IPS-20b (cell line): Measurements from ENCODE around the gene EDRF1.
"Not testable (repeated sequence)": the region's sequence is repeated elsewhere in the genome, so short reads cannot be mapped to it uniquely, and the experiment has no call there.

Source experiments
- H3K27ac ChIP-seq: one replicate; pipeline ENCODE4 v1.5.1; 2013; ENCODE audit warnings: low read length
- H3K27me3 ChIP-seq: 2 replicates; pipeline ENCODE4 v1.6.1; 2013; ENCODE audit warnings: mild to moderate bottlenecking, low read length, inconsistent platforms; ENCODE audit not compliant: insufficient read depth
- H3K36me3 ChIP-seq: 2 replicates; pipeline ENCODE4 v1.6.1; 2013; ENCODE audit warnings: low read depth, mild to moderate bottlenecking, inconsistent platforms, low read length, moderate library complexity; ENCODE audit not compliant: insufficient read depth
- H3K4me1 ChIP-seq: 2 replicates; pipeline ENCODE4 v1.6.1; 2013; ENCODE audit warnings: mild to moderate bottlenecking, control low read depth, inconsistent platforms, low read length, moderate library complexity; ENCODE audit not compliant: insufficient read depth
- H3K4me3 ChIP-seq: 2 replicates; pipeline ENCODE4 v1.5.1; 2013; ENCODE audit warnings: mild to moderate bottlenecking, low read length, inconsistent platforms
- H3K9ac ChIP-seq: 2 replicates; pipeline ENCODE4 v1.6.1; 2013; ENCODE audit warnings: low read depth, mild to moderate bottlenecking, inconsistent platforms, low read length, moderate library complexity
- H3K9me3 ChIP-seq: 2 replicates; pipeline ENCODE4 v1.6.1; 2013; ENCODE audit warnings: mild to moderate bottlenecking, low read depth, low read length, inconsistent platforms; ENCODE audit not compliant: insufficient read depth

EDRF1 gene

DNA sequence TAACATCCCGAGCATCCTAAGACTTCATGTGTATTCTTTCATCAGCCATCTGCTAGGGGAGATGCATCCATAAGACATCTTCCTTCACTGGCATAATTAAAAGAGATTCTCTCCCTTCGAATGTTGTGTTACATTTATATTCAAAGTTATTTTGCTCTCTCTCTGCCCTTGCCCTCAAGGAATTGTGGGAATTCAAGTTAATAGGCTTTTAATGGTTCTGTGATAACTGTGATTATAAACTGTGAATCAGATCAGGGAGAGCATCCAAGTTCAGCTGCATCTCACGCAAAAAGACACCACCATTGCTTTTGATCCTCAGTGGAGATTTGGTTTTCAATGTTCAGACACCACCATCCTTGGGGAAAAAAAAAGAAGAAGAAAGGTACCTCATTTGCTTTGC, 27.3 kb upstream of the EDRF1 start:
- H3K36me3 ChIP-seq: no peaks in the 10 kb centered on the region
- no peaks in the 10 kb centered on the region for H3K4me1 ChIP-seq
- no peaks in the 10 kb centered on the region for H3K9me3 ChIP-seq
- H3K4me3 ChIP-seq: no peak overlapping the region
- no peaks in the 10 kb centered on the region for H3K27me3 ChIP-seq
- no peak overlapping the region for H3K27ac ChIP-seq
- no peak overlapping the region for H3K9ac ChIP-seq

DNA sequence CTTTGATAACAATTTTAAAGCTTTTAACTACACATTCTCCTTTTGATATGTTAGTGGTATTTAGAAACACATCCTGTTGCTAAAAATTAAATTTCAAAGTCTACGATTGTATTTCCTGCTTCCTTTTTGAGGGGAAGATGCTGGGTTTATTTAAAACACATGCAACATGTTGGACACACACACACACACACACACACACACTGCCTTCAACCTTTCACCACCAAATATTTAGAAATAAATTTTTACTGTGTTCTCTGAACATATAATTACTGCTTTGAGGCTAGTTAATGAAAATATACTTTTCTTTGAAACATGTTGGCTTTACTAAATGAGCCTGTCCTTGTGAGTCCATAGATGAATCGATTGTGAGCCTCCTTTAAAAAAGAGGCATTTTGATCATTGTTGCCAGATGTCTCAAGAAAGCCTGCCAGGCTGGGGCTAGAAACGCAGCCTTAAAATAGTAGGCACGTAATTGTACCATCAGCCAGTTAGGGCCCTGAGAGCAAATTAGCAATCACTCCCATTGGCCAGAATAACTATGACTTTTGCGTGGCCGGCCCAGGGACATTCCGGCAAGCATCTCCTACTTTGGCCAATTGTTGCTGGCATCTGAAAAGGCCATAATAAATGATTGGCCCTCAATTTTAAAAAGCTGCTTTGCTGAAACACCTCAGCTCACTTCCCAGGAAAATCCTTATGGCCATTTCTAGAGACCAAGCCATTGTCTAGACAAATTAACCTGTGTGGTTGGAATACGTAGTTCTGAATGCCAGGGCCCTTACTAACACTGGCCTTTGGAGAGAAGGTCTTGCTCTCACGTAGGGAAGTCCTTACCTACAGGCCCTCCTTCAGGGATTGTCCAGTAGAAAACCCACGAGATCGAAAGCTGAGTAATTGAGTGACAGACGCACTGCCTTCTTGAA, 26.6 kb upstream of the EDRF1 start:
- Histone ChIP-seq H3K36me3 (no peaks in the 10 kb centered on the region), H3K4me1 (no peaks in the 10 kb centered on the region), H3K9me3 (no peaks in the 10 kb centered on the region), H3K27me3 (no peaks in the 10 kb centered on the region), H3K4me3 (no peak overlapping the region), H3K27ac (no peak overlapping the region), H3K9ac (no peak overlapping the region)

DNA sequence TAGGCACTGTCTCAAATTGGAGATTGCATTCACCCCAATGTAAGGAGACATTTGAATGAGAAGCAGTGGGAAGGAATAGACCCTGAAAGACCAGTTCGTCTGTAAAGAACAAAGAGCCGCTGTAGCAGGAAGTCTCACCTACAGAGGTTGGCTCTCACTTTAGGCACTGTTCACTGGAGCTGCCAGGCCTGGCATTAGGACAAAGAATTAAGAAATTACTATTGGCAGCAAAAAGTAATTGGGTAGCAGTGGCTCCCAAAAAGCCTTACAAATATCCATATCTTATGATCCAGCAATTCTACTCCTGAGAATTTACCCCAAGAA, 26.0 kb upstream of the EDRF1 start:
- Histone ChIP-seq H3K27ac (no peak overlapping the region), H3K27me3 (no peaks in the 10 kb centered on the region), H3K4me1 (no peaks in the 10 kb centered on the region), H3K9ac (no peak overlapping the region), H3K4me3 (no peak overlapping the region), H3K9me3 (no peaks in the 10 kb centered on the region), H3K36me3 (no peaks in the 10 kb centered on the region)

DNA sequence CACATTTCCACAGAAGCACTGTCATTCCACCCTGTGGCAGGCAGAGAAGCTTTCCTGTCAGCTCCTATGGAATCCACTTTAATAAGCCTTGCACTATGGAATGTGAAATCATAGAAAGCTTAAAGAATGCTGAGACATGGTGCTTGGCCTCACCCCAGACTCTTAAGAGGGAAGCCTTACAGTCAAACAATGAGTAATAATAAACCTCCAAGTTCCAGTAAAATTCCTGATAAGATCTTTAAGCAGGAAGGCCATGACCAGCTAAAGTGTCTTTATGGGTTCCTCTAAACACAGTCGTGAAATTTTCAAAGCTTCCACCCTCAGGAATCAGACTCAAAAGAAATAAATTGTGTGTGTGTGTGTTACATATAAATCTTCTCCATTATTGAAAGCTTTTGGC, 24.6 kb upstream of the EDRF1 start:
- Histone ChIP-seq H3K36me3 (no peaks in the 10 kb centered on the region), H3K27me3 (no peaks in the 10 kb centered on the region), H3K4me3 (no peak overlapping the region), H3K27ac (no peak overlapping the region), H3K9ac (no peak overlapping the region), H3K4me1 (no peaks in the 10 kb centered on the region), H3K9me3 (no peaks in the 10 kb centered on the region)

DNA sequence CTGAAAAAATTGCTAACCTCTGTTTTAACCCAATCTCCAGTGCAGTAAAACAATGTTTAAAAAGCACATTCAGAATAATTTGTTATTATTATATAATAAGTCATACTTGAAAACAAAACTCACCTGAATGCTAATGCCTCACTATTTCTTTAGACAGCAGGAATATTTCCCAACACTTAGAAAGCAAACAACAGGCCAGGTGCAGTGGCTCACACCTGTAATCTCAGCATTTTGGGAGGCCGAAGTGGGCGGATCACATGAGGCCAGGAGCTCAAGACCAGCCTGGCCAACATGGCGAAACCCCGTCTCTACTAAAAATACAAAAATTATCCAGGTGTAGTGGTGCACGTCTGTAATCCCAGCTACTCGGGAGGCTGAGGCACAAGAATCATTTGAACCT, 22.6 kb upstream of the EDRF1 start:
- not testable (repeated sequence) for H3K27ac ChIP-seq, H3K27me3 ChIP-seq, H3K4me3 ChIP-seq, H3K9ac ChIP-seq, H3K9me3 ChIP-seq, H3K36me3 ChIP-seq, H3K4me1 ChIP-seq

DNA sequence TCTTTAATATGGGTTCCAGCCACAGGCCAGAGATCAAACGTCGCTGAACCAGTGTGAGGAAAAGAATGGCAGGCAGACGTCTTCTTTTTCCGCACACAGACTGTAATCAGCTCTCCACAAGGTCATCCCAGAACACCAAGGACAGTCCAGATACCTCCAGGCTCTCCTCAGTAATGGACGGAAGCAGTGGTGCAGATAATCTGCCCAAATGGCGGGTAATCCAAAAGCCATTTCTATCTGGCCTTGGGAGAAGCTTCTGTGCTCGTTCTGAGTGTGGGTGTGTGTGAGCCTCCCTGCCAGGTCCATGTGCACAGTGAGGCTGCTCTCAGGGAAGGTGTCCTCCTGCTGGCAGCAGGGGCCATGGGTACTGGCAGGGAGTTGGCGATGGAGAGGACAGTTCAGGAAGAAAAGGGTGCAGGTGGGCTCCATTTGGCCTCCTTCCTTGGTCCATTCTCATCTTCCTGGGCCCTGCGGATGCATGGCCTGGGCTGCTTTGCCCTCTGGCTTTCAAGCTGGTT, 21.0 kb upstream of the EDRF1 start:
- Histone ChIP-seq H3K4me1 (no peaks in the 10 kb centered on the region), H3K4me3 (no peak overlapping the region), H3K36me3 (no peaks in the 10 kb centered on the region), H3K27me3 (no peaks in the 10 kb centered on the region), H3K9me3 (no peaks in the 10 kb centered on the region), H3K9ac (no peak overlapping the region), H3K27ac (no peak overlapping the region)

DNA sequence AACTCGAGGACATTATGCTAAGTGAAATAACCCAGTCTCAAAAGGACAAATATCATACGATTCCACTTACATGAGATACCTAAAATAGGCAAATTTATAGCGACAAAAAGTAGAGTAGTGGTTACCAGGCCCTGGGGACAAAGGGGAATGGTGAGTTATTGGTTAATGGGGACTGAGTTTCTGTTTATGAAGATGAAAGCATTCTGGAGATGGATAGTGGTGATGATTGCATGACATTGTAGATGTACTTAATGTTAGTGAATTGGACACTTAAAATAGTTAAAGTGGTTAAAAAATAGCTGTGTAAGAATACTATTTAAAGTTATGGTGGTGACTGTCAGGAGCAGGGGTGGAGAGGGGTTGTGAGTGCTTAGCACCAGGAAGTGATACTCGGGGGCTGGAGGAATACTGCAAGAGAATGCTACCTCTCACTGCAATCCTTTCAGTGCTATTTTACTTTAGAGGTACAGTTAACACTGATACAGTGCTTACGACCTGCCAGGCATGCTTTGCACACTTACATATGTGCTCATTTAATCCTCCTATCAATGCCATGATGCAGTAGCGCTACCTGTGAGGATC, 19.9 kb upstream of the EDRF1 start:
- Histone ChIP-seq H3K27me3 (no peaks in the 10 kb centered on the region), H3K9me3 (no peaks in the 10 kb centered on the region), H3K27ac (no peak overlapping the region), H3K4me3 (no peak overlapping the region), H3K9ac (no peak overlapping the region), H3K36me3 (no peaks in the 10 kb centered on the region), H3K4me1 (no peaks in the 10 kb centered on the region)

DNA sequence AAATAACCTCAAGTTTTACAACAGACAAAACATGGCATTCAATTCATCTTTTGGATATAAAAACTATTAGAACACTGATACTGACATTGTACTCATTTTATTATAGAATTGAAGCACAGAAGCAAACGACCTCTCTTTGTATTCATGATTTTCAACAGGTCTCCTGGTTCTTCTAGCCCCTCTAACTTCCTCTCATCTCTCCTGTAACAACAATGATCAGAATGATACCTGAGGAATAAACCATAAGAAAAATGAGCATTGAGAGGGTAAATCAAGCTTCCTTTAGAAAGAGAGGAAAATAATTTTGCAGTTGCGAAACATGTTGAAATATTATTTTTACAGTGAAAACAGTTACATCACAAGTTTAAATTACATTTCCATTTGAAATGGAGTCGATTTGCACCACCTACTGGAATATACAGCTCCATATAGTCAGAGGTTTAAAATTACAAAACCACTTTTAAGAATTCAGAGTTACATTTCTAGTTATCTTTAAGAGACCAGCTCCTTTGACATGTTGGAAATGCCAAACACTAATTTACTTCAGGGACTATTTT, 19.1 kb upstream of the EDRF1 start:
- Histone ChIP-seq H3K36me3 (no peaks in the 10 kb centered on the region), H3K4me1 (no peaks in the 10 kb centered on the region), H3K9me3 (no peaks in the 10 kb centered on the region), H3K4me3 (no peak overlapping the region), H3K27ac (no peak overlapping the region), H3K27me3 (no peaks in the 10 kb centered on the region), H3K9ac (no peak overlapping the region)

DNA sequence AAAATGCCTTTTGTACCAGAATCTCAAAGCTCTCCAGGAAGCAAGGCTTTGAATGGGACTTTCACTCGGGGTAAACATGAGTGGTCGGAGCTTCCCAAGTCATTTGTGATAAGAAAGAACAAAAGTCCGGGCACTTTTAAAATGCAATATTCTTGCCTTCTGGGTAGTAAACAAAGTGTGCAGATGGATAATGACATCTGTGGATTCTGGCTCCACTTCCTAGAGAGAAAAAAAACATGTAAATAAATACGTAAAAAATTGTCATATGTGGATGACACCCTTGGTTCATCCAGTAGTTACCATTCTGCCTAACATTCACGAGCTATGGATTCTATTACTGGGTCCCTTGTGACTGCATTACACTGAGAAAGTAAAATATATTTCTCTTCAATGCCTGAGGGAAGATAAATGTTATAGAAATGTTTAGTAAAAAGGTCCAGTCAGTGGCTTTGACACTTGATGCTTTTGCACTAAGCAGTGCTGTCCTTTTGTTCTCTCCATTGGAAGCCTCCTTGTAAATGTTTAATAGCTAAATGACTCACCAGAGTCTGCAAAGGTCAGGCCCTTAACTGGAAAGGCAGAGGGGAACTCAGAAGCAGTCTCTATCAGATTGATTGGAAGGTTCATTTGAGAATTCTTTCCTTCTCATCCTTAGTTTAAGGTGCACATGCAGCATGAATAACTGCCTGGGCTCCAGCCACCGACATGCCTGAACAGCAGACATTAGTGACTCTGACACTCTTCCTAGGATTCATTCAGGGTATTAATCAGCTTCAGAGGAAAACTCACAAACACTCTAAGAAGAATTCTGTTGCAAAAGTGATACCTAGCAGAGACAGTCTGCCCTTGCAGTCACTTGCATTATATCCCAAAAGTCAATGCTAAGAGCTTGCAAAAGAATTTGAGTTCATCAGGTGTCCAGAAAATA, 11.7 kb upstream of the EDRF1 start:
- H3K27ac ChIP-seq: no peak overlapping the region
- H3K4me3 ChIP-seq: no peak overlapping the region
- no peaks in the 10 kb centered on the region for H3K9me3 ChIP-seq
- no peaks in the 10 kb centered on the region for H3K36me3 ChIP-seq
- H3K9ac ChIP-seq: no peak overlapping the region
- H3K27me3 ChIP-seq: no peaks in the 10 kb centered on the region
- H3K4me1 ChIP-seq: no peaks in the 10 kb centered on the region

DNA sequence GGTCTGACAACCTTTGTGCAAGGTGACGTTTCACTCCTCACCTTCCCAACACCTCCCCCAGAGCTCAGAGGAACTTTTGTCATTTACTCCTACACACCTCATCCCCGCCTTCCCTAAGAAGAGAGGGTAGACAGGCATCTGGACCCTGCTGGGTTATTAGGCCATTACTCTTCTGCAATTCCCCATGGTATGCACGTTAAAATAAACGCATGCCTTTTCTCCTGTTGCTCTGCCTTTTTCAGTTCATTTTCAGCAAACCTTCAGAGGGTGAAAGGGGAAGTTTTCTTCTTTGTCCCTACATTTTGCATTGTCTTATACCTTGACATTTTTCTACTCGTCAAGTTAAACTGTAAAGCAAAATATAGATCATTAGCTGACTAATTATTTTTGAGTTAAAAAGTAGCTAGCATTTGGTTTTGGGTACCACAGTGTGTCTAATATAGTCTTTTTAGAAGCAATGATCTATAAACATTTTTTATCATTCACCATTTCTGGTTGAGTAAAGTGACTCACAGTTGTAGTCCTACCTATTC, 10.5 kb upstream of the EDRF1 start:
- Histone ChIP-seq H3K4me1 (no peaks in the 10 kb centered on the region), H3K9ac (no peak overlapping the region), H3K36me3 (no peaks in the 10 kb centered on the region), H3K27ac (no peak overlapping the region), H3K9me3 (no peaks in the 10 kb centered on the region), H3K27me3 (no peaks in the 10 kb centered on the region), H3K4me3 (no peak overlapping the region)
